Measurements from ENCODE around the gene PVALEF.

DNA sequence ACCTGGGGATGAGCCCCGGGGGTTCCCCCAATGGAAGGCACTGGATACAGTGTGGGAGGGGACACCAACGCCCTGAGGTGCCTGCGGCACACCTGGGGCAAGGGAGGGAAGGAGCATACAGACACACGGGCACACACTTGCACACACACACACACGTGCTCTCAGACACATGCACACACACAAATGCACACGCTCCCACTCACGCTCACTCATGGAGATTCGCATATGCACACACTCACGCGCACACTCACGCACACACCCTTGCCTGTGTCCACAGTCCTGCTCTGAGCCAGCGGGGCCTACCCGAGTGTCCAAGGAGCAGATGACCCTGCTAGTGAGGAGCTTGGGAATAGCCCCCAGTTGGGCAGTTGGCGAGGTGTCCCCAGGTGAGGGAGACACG lies 16.7 kb upstream of the PVALEF start:
- TF ChIP-seq POLR2A (IDR thresholded peaks at IDR 0.05; ENCODE audit: low read length) (no peak), GATA1 (IDR thresholded peaks at IDR 0.05; ENCODE audit: low read depth, low read length) (no peak)
